ENCODE results near the gene P2RY8.
"Not testable (repeated sequence)": the region's sequence is repeated elsewhere in the genome, so short reads cannot be mapped to it uniquely, and the experiment has no call there.

The P2RY8 gene

DNA sequence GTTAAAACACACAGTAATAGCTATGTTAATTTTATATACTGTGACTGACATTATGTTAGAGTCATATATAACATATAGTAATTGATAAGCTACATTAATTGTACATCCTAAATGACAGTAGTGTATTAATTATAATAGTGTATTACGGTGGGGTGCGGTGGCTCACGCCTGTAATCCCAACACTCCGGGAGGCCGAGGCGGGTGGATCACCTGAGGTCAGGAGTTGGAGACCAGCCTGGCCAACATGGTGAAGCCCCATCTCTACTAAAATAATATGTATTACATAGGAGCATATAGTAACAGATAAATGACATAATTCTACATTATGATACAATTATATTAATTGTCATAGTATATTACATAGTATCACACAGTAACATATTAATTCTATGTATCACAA, 96.5 kb downstream of the P2RY8 start:
- peaks cover 8% of the 10 kb centered on the region for H3K36me3 ChIP-seq (replicated peaks)

DNA sequence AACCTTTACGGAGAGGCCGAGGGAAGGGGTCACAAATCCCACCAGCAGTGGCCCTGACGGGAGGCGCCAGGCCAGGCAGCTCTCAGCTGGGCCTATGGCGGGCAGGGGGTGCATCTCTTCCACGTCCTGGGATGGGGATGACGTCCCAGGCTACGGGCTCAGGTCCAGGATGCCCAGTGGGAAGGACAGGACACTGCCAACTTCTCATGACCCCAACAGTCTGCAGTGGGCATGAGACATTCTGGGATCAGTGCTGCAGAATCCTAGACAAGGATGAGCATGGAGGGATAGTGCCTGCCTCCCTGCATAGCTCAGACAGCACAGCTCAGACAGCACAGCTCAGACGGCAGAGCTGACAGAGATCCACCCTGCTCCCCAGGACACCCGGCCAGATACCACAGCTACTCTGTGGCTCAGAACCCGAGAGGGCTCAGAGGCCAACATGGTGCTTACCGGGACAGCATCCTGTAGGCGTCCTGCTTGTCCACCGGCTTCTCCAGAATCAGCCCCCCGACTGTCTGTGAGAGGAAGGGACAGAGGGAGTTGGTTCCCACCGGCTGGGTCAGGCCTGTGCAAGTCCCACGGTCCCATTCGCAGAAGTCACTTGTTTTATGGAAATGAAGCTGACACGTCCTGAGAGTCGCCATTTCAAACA, 101.6 kb downstream of the P2RY8 start:
- DNase-seq (ENCODE audit: low spot score in 2 of 2) = peak in 1 of 2 experiments; percentile 4
- peaks cover 21% of the 10 kb centered on the region for H3K36me3 ChIP-seq (replicated peaks)
- in situ Hi-C loops (cut with MboI; ENCODE audit: low sequenced_read_pairs) = no loop called here
- H3K4me1 ChIP-seq = no peaks in the 10 kb centered on the region
- H3K27me3 ChIP-seq (ENCODE audit: low read depth) = no peaks in the 10 kb centered on the region
- no peaks in the 10 kb centered on the region for H3K9me3 ChIP-seq
- H3K4me3 ChIP-seq = no peak overlapping the region

More for the DNA sequence above, 96.5 kb downstream of the P2RY8 start:
- DNase-seq (ENCODE audit: low spot score in 2 of 2) = peak in 1 of 2 experiments; percentile 1
- Histone ChIP-seq H3K4me3 (no peak overlapping the region), H3K4me1 (no peaks in the 10 kb centered on the region), H3K9me3 (no peaks in the 10 kb centered on the region), H3K27me3 (ENCODE audit: low read depth) (no peaks in the 10 kb centered on the region)
- in situ Hi-C loops (cut with MboI; ENCODE audit: low sequenced_read_pairs) = no loop called here

DNA sequence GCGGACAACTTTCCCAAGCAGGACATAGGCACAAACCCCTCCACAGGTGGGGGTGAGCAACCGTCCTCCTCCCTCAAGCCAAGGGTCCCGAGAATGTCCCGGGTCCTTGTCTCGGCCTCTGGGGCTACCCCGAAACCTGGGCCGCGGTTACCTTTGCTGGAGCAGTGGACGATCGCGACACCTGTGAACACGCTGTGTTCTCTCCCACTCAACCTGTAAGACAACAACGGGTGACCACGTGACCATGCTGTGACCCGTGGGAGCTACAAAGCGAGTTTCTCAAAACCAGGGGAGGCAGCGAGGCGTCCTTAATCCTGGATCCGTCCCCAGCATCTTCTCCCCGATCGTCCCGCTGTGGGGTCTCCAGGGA, 102.1 kb downstream of the P2RY8 start:
- Histone ChIP-seq H3K4me1 (no peaks in the 10 kb centered on the region), H3K4me3 (no peak overlapping the region), H3K36me3 (replicated peaks) (peaks cover 21% of the 10 kb centered on the region), H3K27me3 (ENCODE audit: low read depth) (no peaks in the 10 kb centered on the region), H3K9me3 (no peaks in the 10 kb centered on the region)
- in situ Hi-C loops (cut with MboI; ENCODE audit: low sequenced_read_pairs) = no loop called here
- DNase-seq (ENCODE audit: low spot score in 2 of 2) = no peak

DNA sequence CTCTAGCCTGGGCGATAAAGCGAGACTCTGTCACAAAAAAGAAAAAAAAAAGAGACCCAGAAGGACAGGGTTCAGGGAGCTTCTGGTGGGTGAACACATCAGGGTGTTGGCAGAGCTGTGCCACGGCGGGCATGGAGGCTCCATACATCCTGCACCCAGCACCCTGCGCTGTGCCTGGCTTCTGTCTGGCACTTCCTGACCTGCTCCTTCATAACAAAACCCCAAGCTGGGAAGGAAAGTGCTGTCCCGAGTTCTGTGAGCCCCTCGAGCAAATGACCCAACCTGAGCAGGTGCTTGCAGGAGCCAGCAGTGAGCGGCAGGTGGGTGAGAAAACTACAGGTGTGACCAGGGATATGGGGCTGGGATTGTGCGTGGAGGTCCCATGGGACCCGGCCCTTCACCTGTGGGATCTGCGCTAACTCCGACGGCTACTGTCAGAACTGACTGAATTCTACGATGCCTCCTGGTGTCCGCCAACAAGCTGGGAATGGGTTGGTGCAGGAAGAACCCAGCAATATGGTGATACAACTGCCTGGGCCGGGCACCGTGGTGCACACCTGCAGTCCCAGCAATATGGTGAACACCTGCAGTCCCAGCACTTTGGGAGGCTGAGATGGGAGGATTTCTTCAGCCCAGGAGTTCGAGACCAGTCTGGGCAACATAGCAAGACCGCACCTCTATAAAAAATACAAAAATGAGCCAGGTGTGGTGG, 103.2 kb downstream of the P2RY8 start:
- H3K4me1 ChIP-seq = no peaks in the 10 kb centered on the region
- no peak for DNase-seq (ENCODE audit: low spot score in 2 of 2)
- H3K36me3 ChIP-seq (replicated peaks) = peaks cover 19% of the 10 kb centered on the region
- in situ Hi-C loops (cut with MboI; ENCODE audit: low sequenced_read_pairs) = no loop called here
- no peaks in the 10 kb centered on the region for H3K9me3 ChIP-seq
- no peak overlapping the region for H3K4me3 ChIP-seq
- H3K27me3 ChIP-seq (ENCODE audit: low read depth) = no peaks in the 10 kb centered on the region

DNA sequence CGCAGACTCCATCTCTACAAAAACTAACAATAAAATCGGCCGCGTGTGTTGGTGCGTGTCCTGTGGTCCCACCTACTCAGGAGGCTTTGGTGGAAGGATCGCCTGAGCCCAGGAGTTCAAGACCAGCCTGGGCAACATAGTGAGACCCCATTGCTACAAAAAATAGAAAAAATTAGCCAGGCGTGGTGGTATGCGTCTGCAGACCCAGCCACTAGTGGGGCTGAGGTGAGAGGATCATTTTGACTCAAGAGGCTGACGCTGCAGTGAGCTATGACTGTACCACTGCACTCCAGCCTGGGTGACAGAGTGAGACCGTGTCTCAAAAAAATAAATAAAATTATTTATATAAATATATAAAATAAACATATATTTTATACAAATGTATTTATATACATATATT, 106.5 kb downstream of the P2RY8 start:
- Histone ChIP-seq H3K4me1 (no peaks in the 10 kb centered on the region), H3K9me3 (no peaks in the 10 kb centered on the region), H3K4me3 (no peak overlapping the region), H3K36me3 (replicated peaks) (peaks cover 27% of the 10 kb centered on the region), H3K27me3 (ENCODE audit: low read depth) (no peaks in the 10 kb centered on the region)
- in situ Hi-C loops (cut with MboI; ENCODE audit: low sequenced_read_pairs) = no loop called here
- no peak for DNase-seq (ENCODE audit: low spot score in 2 of 2)

DNA sequence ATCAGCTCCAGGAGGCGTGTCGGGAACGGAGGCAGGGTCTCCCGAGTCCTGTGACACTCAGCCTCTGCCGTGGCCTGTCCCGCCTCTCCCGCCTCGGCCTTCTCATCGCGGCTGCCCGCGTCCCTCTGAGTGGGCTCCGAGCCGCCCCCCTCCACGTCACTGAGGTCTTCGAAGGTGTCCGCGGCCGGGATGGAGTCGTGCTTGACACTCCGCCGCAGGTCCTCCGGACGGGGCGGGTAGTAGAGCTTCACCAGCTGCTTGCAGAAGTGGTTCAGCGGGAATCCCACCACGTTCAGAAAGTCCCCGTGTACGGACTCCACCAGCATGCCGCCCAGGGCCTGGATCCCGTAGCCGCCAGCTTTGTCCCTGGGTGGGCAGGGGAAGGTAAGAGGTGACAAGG, 109.2 kb downstream of the P2RY8 start:
- in situ Hi-C loops (cut with MboI; ENCODE audit: low sequenced_read_pairs) = no loop called here
- no peak for DNase-seq (ENCODE audit: low spot score in 2 of 2)
- H3K36me3 ChIP-seq (replicated peaks) = peaks cover 26% of the 10 kb centered on the region
- no peak overlapping the region for H3K4me3 ChIP-seq
- H3K9me3 ChIP-seq = no peaks in the 10 kb centered on the region
- no peaks in the 10 kb centered on the region for H3K4me1 ChIP-seq
- H3K27me3 ChIP-seq (ENCODE audit: low read depth) = no peaks in the 10 kb centered on the region

DNA sequence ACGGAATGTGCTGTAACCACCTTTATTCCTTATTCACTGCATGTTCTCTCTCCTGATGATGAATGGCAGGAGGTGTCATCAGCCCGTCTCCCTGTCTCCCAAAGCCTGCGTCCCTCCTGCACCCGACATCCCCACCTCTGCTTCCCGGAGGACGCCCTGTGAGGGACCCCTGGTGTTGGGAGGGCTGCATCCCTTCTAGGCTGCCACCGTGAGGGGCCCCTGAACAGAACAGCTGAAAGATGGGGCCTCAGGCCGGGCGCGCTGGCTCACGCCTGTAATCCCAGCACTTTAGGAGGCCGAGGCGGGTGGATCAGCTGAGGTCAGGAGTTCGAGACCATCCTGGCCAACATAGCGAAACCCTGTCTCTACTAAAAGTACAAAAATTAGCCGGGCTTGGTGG, 110.7 kb downstream of the P2RY8 start:
- H3K27me3 ChIP-seq (ENCODE audit: low read depth); H3K4me3 ChIP-seq; DNase-seq (ENCODE audit: low spot score in 2 of 2); in situ Hi-C loops (cut with MboI; ENCODE audit: low sequenced_read_pairs); H3K4me1 ChIP-seq; H3K9me3 ChIP-seq: not testable (repeated sequence)
- H3K36me3 ChIP-seq (replicated peaks) = peaks cover 31% of the 10 kb centered on the region

DNA sequence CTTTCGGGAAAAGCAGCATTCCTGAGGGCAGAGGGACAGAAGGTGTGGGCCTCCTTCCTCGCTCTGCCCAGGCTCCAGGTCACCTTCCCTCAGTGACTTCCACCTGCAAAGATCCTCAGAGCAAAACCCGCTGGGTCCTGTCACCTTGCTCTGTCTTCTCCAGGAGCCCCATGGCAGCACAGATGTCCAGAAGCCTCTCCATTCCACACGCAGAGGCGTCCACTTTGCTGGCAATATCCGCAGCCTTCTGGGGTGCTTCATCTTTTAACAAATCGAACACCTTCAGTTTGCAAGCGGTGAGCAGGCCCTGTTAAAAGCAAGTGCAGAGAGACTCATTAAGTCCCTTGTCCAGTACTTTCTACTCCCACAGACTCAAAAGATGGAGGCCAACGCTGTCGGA, 111.6 kb downstream of the P2RY8 start:
- H3K27me3 ChIP-seq (ENCODE audit: low read depth) = no peaks in the 10 kb centered on the region
- peaks cover 35% of the 10 kb centered on the region for H3K36me3 ChIP-seq (replicated peaks)
- no peak for DNase-seq (ENCODE audit: low spot score in 2 of 2)
- no peak overlapping the region for H3K4me3 ChIP-seq
- no peaks in the 10 kb centered on the region for H3K4me1 ChIP-seq
- H3K9me3 ChIP-seq = peaks cover 4% of the 10 kb centered on the region; the same call in 1 of the 2 replicates
- in situ Hi-C loops (cut with MboI; ENCODE audit: low sequenced_read_pairs) = no loop called here

DNA sequence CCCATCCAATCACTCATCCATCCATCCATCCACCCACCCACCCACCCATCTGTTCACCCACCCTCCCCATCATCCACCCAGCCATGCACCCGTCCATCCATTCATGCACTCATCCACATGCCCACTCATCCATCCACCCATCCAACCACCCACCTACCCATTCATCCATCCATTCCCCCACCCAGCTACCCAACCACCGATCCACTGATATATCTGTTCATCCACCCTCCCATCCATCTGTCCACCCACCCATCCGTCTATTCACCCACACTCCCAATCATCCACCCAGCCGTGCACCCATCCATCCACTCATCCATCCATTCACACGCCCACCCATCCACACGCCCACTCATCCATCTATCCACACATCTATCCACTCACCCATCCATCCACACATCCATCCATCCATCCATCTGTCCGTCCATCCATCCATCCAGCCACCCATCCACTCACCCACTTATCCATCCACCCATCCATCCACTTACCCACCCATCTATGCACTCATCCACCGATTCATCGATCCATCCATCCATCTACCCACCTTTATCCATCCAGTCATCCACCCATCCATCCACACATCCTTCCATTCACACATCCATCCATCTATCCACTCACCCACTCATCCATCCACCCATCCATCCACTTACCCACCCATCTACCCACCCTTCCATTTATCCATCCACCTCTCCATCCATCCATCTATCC, 112.7 kb downstream of the P2RY8 start:
- Histone ChIP-seq H3K36me3 (replicated peaks) (peaks cover 35% of the 10 kb centered on the region), H3K4me3 (no peak overlapping the region), H3K27me3 (ENCODE audit: low read depth) (no peaks in the 10 kb centered on the region), H3K9me3 (peaks cover 4% of the 10 kb centered on the region; the same call in 1 of the 2 replicates), H3K4me1 (no peaks in the 10 kb centered on the region)
- DNase-seq (ENCODE audit: low spot score in 2 of 2) = no peak
- in situ Hi-C loops (cut with MboI; ENCODE audit: low sequenced_read_pairs) = no loop called here

DNA sequence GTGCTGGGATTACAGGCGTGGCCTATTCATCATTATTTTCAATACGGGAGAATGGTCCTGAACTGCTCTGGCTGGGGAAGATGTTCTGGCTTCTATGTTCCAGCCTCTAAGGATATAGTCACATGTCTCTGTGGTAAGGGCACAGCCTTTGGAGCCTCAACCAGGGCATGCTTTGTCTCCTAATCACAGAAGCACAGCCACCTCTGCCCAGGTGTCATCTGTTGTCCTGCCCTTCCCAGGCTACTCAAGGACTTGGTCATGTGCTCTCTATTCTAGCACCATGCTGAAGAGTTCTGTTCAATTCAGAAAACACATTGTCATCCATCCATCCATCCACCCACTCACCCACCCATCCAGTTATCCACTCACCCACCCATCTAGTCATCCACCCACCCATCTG, 113.8 kb downstream of the P2RY8 start:
- H3K27me3 ChIP-seq (ENCODE audit: low read depth) = no peaks in the 10 kb centered on the region
- H3K9me3 ChIP-seq = peaks cover 4% of the 10 kb centered on the region; the same call in 1 of the 2 replicates
- H3K4me3 ChIP-seq = no peak overlapping the region
- in situ Hi-C loops (cut with MboI; ENCODE audit: low sequenced_read_pairs) = no loop called here
- H3K4me1 ChIP-seq = no peaks in the 10 kb centered on the region
- no peak for DNase-seq (ENCODE audit: low spot score in 2 of 2)
- H3K36me3 ChIP-seq (replicated peaks) = peaks cover 41% of the 10 kb centered on the region

DNA sequence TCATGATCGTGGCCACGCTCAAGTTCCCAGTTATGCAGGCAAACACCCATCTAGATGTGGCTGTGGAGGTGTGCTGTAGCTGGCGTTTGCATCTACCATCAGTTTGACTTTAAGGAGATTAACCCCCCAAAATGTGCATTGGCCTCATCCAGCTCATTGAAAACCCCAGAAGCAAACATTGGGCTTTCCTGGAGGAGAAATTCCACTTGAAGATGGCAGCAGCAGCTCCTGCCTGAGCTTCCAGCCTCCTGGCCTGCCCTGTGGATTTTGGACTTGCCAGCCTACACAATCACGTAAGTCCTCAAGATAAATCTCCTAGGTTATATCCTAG, 114.9 kb downstream of the P2RY8 start:
- in situ Hi-C loops (cut with MboI; ENCODE audit: low sequenced_read_pairs) = no loop called here
- H3K27me3 ChIP-seq (ENCODE audit: low read depth) = no peaks in the 10 kb centered on the region

DNA sequence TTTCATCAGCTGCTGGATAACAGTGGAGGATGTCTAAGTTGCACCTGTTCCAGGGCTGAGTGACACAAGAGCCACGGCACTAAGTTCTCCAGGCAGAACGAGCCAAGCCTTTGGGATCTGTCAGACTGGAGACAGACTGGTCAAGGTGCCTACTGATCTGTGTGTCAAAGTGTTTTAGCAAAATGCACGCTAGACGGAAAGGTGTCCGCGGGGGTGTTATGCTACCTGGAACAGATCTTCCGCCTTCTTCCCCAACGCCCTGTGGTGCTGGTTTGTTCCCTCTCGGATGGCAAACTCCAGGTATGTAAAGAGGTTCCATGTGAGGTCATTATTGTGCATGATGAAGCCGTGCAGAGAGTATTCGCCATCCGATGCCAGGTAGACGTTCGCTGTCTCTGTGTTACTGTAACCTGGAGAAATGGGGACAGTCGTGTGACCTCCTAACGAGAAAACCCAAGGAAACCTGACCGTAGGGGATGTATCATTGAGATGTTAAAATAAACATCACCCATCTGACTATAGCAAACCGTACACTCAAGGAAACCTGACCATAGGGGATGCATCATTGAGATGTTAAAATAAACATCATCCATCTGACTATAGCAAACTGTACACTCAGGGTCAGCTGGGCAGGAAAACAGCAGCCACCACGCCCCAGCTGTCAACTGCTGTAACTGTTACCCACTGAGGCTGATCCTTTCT, 115.4 kb downstream of the P2RY8 start:
- DNase-seq (ENCODE audit: low spot score in 2 of 2) = no peak
- peaks cover 43% of the 10 kb centered on the region for H3K36me3 ChIP-seq (replicated peaks)
- H3K4me1 ChIP-seq = no peaks in the 10 kb centered on the region
- H3K27me3 ChIP-seq (ENCODE audit: low read depth) = no peaks in the 10 kb centered on the region
- peaks cover 4% of the 10 kb centered on the region; the same call in 1 of the 2 replicates for H3K9me3 ChIP-seq
- no peak overlapping the region for H3K4me3 ChIP-seq
- in situ Hi-C loops (cut with MboI; ENCODE audit: low sequenced_read_pairs) = no loop called here

More for the DNA sequence above, 114.9 kb downstream of the P2RY8 start:
- DNase-seq (ENCODE audit: low spot score in 2 of 2) = no peak
- Histone ChIP-seq H3K4me1 (no peaks in the 10 kb centered on the region), H3K9me3 (peaks cover 4% of the 10 kb centered on the region; the same call in 1 of the 2 replicates), H3K36me3 (replicated peaks) (peaks cover 39% of the 10 kb centered on the region), H3K4me3 (no peak overlapping the region)

DNA sequence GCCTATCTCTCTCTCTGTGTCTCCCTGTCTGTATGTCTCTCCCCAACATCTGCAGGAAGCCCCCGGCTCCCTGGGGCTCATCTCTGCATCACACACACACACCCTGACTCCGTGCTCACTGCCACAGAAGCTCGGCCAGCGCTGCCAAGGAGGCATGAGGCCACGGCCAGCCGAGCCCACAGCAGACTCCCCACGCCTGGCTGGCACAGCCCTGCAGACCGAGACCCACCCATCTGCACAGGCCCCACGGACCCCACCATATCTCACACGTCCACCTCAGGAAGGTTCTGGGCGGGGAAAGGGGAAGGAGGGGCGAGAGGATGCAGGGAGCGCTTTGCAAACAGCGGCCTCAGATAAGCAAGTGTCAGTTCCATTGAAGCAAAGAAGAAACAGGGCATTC, 116.6 kb downstream of the P2RY8 start:
- no peak overlapping the region for H3K4me3 ChIP-seq
- no peaks in the 10 kb centered on the region for H3K27me3 ChIP-seq (ENCODE audit: low read depth)
- peaks cover 4% of the 10 kb centered on the region; the same call in 1 of the 2 replicates for H3K9me3 ChIP-seq
- no peaks in the 10 kb centered on the region for H3K4me1 ChIP-seq
- in situ Hi-C loops (cut with MboI; ENCODE audit: low sequenced_read_pairs) = no loop called here
- H3K36me3 ChIP-seq (replicated peaks) = peaks cover 40% of the 10 kb centered on the region
- no peak for DNase-seq (ENCODE audit: low spot score in 2 of 2)

Data from HAP-1 (cell line).